Fibroblast of the aortic adventitia (primary cell): Measurements from ENCODE around the gene ARHGEF10L. TPM values are rescaled to one million over a fixed set of nuclear protein-coding genes. Genes with fewer than 3 reads are reported as not detected.
"Not testable (repeated sequence)": the region's sequence is repeated elsewhere in the genome, so short reads cannot be mapped to it uniquely, and the experiment has no call there.

Experiments
- DNase-seq: peaks from one replicate; pipeline ENCODE4 v3.0.0-alpha.2; 2010; ENCODE audit warnings: low read depth
- H3K4me3 ChIP-seq: 2 replicates; pipeline ENCODE4 v1.5.1; 2011; ENCODE audit warnings: low read depth, mild to moderate bottlenecking, control low read depth, low read length, moderate library complexity
- CTCF ChIP-seq: IDR thresholded peaks from 2 replicates; pipeline ENCODE4 v1.5.1; 2011; ENCODE audit warnings: mild to moderate bottlenecking, low read length, control low read depth, inconsistent platforms; ENCODE audit not compliant: insufficient read depth
- total RNA-seq: library from RNA; depleted of rRNA; stranded (reverse); fragments of >200 nt; gene quantifications from 2 replicates; pipeline ENCODE4 v1.2.3, GENCODE V29; 2012; ENCODE audit warnings: low replicate concordance

The ARHGEF10L gene
- total RNA-seq, 1 donor, result 23.9 TPM

- DNase-seq, result no peak
- H3K4me3 ChIP-seq, result no peak overlapping the region
- no peak for TF ChIP-seq CTCF
These were observed 36.4 kb upstream of the ARHGEF10L start for GRCh38 chr1:17503146-17503545.

- H3K4me3 ChIP-seq, DNase-seq: not testable (repeated sequence)
These were observed 32.3 kb upstream of the ARHGEF10L start for GRCh38 chr1:17507200-17507599.

- peak; percentile 39 for TF ChIP-seq CTCF
- DNase-seq, result no peak
- no peak overlapping the region for H3K4me3 ChIP-seq
These were observed 31.6 kb upstream of the ARHGEF10L start for GRCh38 chr1:17507915-17508314.

GRCh38 chr1:17509363-17509762 lies 30.1 kb upstream of the ARHGEF10L start:
- DNase-seq, result no peak
- H3K4me3 ChIP-seq, result no peak overlapping the region
- no peak for TF ChIP-seq CTCF

- no peak overlapping the region for H3K4me3 ChIP-seq
- no peak for DNase-seq
- no peak for TF ChIP-seq CTCF
These were observed 29.4 kb upstream of the ARHGEF10L start for GRCh38 chr1:17510138-17510537.

- no peak for DNase-seq
- no peak overlapping the region for H3K4me3 ChIP-seq
- no peak for TF ChIP-seq CTCF
These were observed 28.3 kb upstream of the ARHGEF10L start for GRCh38 chr1:17511188-17511587.

GRCh38 chr1:17513131-17513530 lies 26.4 kb upstream of the ARHGEF10L start:
- H3K4me3 ChIP-seq, result no peak overlapping the region
- DNase-seq, result no peak
- TF ChIP-seq CTCF, result no peak
